Medulla oblongata (tissue), 1 donor: ENCODE measurements around the gene ARHGAP26.

Experiments used
- DNase-seq: peaks from one replicate; pipeline ENCODE4 v3.0.0-alpha.2; 2015; ENCODE audit errors: extremely low spot score

Gene ARHGAP26

GRCh38 chr5:142785206-142785605 is 15.0 kb downstream of the ARHGAP26 start:
- DNase-seq, result no peak

- no peak for DNase-seq
Observed at GRCh38 chr5:142789206-142789605, 19.0 kb downstream of the ARHGAP26 start.

GRCh38 chr5:142792012-142792864 is 22.1 kb downstream of the ARHGAP26 start:
- DNase-seq, result no peak

GRCh38 chr5:142792865-142793232 is 22.7 kb downstream of the ARHGAP26 start:
- no peak for DNase-seq

- DNase-seq, result no peak
Observed at GRCh38 chr5:142794537-142794936, 24.4 kb downstream of the ARHGAP26 start.

- peak; percentile 74 for DNase-seq
Observed at GRCh38 chr5:142795251-142795650, 25.1 kb downstream of the ARHGAP26 start.

GRCh38 chr5:142796492-142797109 is 26.4 kb downstream of the ARHGAP26 start:
- DNase-seq, result no peak

GRCh38 chr5:142797420-142797819 is 27.2 kb downstream of the ARHGAP26 start:
- no peak for DNase-seq

GRCh38 chr5:142798099-142798770 is 28.1 kb downstream of the ARHGAP26 start:
- peak; percentile 87 for DNase-seq

GRCh38 chr5:142800776-142801494 is 30.8 kb downstream of the ARHGAP26 start:
- DNase-seq, result no peak

- no peak for DNase-seq
Observed at GRCh38 chr5:142801495-142801871, 31.3 kb downstream of the ARHGAP26 start.

GRCh38 chr5:142803428-142804125 is 33.4 kb downstream of the ARHGAP26 start:
- DNase-seq, result peak; percentile 43

GRCh38 chr5:142805339-142805738 is 35.2 kb downstream of the ARHGAP26 start:
- no peak for DNase-seq

- no peak for DNase-seq
Observed at GRCh38 chr5:142806841-142807267, 36.7 kb downstream of the ARHGAP26 start.

- peak; percentile 57 for DNase-seq
Observed at GRCh38 chr5:142807372-142807911, 37.3 kb downstream of the ARHGAP26 start.

GRCh38 chr5:142808878-142809598 is 38.9 kb downstream of the ARHGAP26 start:
- peak; percentile 51 for DNase-seq

- peak; percentile 42 for DNase-seq
Observed at GRCh38 chr5:142810081-142810480, 39.9 kb downstream of the ARHGAP26 start.

GRCh38 chr5:142810743-142811290 is 40.6 kb downstream of the ARHGAP26 start:
- DNase-seq, result peak; percentile 84

GRCh38 chr5:142811866-142812557 is 41.8 kb downstream of the ARHGAP26 start:
- DNase-seq, result no peak
